ENCODE results near the gene USP54. TPM values are rescaled to one million over a fixed set of nuclear protein-coding genes. Genes with fewer than 3 reads are reported as not detected.

USP54 gene
- total and polyA plus RNA-seq, 2 of the 13 experiments (the other 11 are each of a cell fraction or from before 2014, with no cell fraction given) = 18.1 to 25.0 TPM

GRCh38 chr10:73506074-73506473 lies 85.1 kb downstream of the USP54 start:
- no peak overlapping the region for H2AFZ ChIP-seq (ENCODE audit: low read length)
- ChIA-PET CTCF (ENCODE audit: low intra/inter-chr PET ratio, low total read pairs) (no interaction called here), POLR2A (no interaction called here)
- H3K9me3 ChIP-seq (ENCODE audit: low read length) = no peaks in the 10 kb centered on the region
- H3K27me3 ChIP-seq (ENCODE audit: control insufficient read depth in 1 of 2, insufficient read depth in 2 of 2, low read length in 2 of 2) = no peaks in the 10 kb centered on the region
- BruUV-seq (replicated peaks) = no TSS peak
- no peak overlapping the region for H3K27ac ChIP-seq (ENCODE audit: extremely low read length, insufficient read depth, low read length)
- intact Hi-C loops (cut with micrococcal nuclease; ENCODE audit: unreplicated experiment) (no loop called here), in situ Hi-C loops (cut with HindIII; ENCODE audit: extremely low pct_ligation_motif_present, low pct_unique_long_range_greater_than_20kb) (no loop called here)
- no peaks in the 10 kb centered on the region for H3K79me2 ChIP-seq (ENCODE audit: insufficient read depth, low read length)
- ATAC-seq (no peak), DNase-seq (ENCODE audit: low spot score) (no peak), FAIRE-seq (no peak)
- H3K4me1 ChIP-seq (ENCODE audit: insufficient read depth, low read length) = no peaks in the 10 kb centered on the region
- H3K9ac ChIP-seq (ENCODE audit: insufficient read depth, low read depth, low read length) = no peak overlapping the region
- no peak overlapping the region for H3K4me2 ChIP-seq (ENCODE audit: low read depth, low read length)
- H3K4me3 ChIP-seq (replicated peaks in 1 of 3; ENCODE audit: insufficient read depth in 1 of 3, low read depth in 2 of 3, low read length in 3 of 3) = no peak overlapping the region
- H3K36me3 ChIP-seq (replicated peaks in 1 of 2; ENCODE audit: control insufficient read depth in 1 of 2, insufficient read depth in 2 of 2, low read length in 2 of 2) = peaks cover 0 to 1% of the 10 kb centered on the region in 2 experiments; a peak in 1 of 5 replicates
- H4K20me1 ChIP-seq (ENCODE audit: insufficient read depth, low read length) = no peaks in the 10 kb centered on the region
- TF ChIP-seq ISL2 (CRISPR knock-in tag; IDR thresholded peaks at IDR 0.05) (no peak), ZNF407 (CRISPR knock-in tag; IDR thresholded peaks at IDR 0.05; ENCODE audit: not compliant biosample characterization) (no peak), ZNF740 (CRISPR knock-in tag; IDR thresholded peaks at IDR 0.05) (no peak), SP140L (CRISPR knock-in tag; IDR thresholded peaks at IDR 0.05; ENCODE audit: borderline replicate concordance) (no peak), CERS6 (CRISPR knock-in tag; IDR thresholded peaks at IDR 0.05) (no peak), ZNF562 (CRISPR knock-in tag; IDR thresholded peaks at IDR 0.05; ENCODE audit: borderline replicate concordance) (no peak), EP300 (IDR thresholded peaks at IDR 0.05; ENCODE audit: low read depth in 2 of 2, low read length in 2 of 2) (no peak), EP300 (CRISPR knock-in tag; IDR thresholded peaks at IDR 0.05; ENCODE audit: borderline replicate concordance) (no peak), KMT2A (CRISPR knock-in tag; IDR thresholded peaks at IDR 0.05) (no peak), BATF2 (CRISPR knock-in tag; IDR thresholded peaks at IDR 0.05) (no peak)
